GM12892 (cell line): Measurements from ENCODE around the gene RPL6.

Experiments
- POLR2A ChIP-seq: IDR thresholded peaks from 2 replicates; pipeline ENCODE4 v1.6.1; 2011; ENCODE audit warnings: low read depth, low read length, control low read depth
- POLR2AphosphoS5 ChIP-seq: IDR thresholded peaks from 2 replicates; pipeline ENCODE4 v1.6.1; 2011; ENCODE audit warnings: low read depth, low read length, control low read depth

- TF ChIP-seq POLR2A (no peak), POLR2AphosphoS5 (no peak)
Observed at GRCh38 chr12:112456029-112456428, 46.6 kb upstream of the RPL6 start.
